Measurements from ENCODE around the gene SPATS2L. TPM values are rescaled to one million over a fixed set of nuclear protein-coding genes. Genes with fewer than 3 reads are reported as not detected.
A peak's percentile ranks its signal among the peaks of the same experiment; 100 is the strongest.

Gene SPATS2L
- polyA plus RNA-seq, 2 of the 4 experiments (the other 2 are of a cell fraction), result 85.2 to 202 TPM

DNA sequence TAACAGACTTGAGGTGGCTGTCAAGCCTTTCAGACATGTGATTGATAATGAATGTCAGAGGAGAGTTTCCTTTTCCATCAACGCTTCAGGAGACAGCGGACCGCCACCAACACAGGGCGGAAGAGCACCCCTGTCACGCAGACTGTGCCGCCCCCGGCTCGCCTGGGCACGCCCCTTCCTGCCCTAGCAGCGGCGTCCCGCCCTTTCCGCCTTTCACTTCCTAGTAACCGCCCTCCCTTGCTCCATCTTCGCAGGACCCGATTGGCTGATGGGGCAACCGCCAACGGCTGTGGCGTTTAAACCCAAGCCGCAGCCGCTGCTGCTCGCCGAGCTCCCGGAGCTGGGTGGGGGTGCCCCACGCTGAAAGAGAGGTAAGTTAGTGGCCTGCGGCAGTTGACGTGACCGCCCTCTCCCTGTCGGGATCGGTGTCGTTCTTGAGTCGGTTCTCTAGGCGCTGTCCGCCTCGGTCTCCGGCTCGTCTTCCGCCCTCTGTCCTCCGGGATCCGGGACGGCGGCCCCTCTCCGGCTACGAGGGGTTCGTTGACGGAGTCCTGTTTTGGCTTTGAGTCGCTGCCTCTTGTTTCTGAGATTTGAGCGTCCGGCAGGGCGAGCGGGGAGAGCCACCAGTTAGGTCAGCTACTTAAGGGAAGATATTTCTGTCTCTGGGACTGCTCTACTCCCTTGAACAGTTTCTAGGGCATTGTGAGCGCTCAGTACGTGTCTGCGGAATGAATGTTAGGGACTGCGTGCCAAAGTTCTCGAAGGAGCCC is 219.6 kb downstream of the SPATS2L start, which contains the start of gene SGO2 (continued):
- no peak for TF ChIP-seq HMGXB4 (CRISPR knock-in tag; IDR thresholded peaks at IDR 0.05; ENCODE audit: borderline replicate concordance)
- no peak for TF ChIP-seq USF2 (IDR thresholded peaks at IDR 0.05)
- no peak for TF ChIP-seq MAFK (IDR thresholded peaks at IDR 0.05; ENCODE audit: partially characterized antibody)
- TF ChIP-seq RFX5 (IDR thresholded peaks at IDR 0.05), result no peak
- TF ChIP-seq GATA3 (IDR thresholded peaks at IDR 0.05; ENCODE audit: borderline replicate concordance), result no peak
- TF ChIP-seq ESRRA (IDR thresholded peaks at IDR 0.05; ENCODE audit: borderline replicate concordance, low read length), result no peak
- peak; percentile 94 for TF ChIP-seq KDM5A (IDR thresholded peaks at IDR 0.05)
- no peak for TF ChIP-seq HOXB13 (CRISPR knock-in tag; IDR thresholded peaks at IDR 0.05; ENCODE audit: low read depth)
- TF ChIP-seq HOXB5 (CRISPR knock-in tag; IDR thresholded peaks at IDR 0.05), result no peak
- TF ChIP-seq CHD2 (IDR thresholded peaks at IDR 0.05; ENCODE audit: low read length, partially characterized antibody), result no peak
- TF ChIP-seq JUNB (IDR thresholded peaks at IDR 0.05), result no peak
- TF ChIP-seq E2F6 (IDR thresholded peaks at IDR 0.05; ENCODE audit: borderline replicate concordance, low read depth), result peak; percentile 72
- no peak for TF ChIP-seq NPAS2 (CRISPR knock-in tag; IDR thresholded peaks at IDR 0.05; ENCODE audit: borderline replicate concordance)
- no peak for TF ChIP-seq ZFP36 (IDR thresholded peaks at IDR 0.05; ENCODE audit: borderline replicate concordance, partially characterized antibody)
- TF ChIP-seq, protein P1, sequence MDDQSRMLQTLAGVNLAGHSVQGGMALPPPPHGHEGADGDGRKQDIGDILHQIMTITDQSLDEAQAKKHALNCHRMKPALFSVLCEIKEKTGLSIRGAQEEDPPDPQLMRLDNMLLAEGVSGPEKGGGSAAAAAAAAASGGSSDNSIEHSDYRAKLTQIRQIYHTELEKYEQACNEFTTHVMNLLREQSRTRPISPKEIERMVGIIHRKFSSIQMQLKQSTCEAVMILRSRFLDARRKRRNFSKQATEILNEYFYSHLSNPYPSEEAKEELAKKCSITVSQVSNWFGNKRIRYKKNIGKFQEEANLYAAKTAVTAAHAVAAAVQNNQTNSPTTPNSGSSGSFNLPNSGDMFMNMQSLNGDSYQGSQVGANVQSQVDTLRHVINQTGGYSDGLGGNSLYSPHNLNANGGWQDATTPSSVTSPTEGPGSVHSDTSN (IDR thresholded peaks at IDR 0.05), result no peak
- TF ChIP-seq RNF2 (IDR thresholded peaks at IDR 0.05; ENCODE audit: borderline replicate concordance, low read depth), result no peak
- no peak for TF ChIP-seq TFCP2L1 (CRISPR knock-in tag; IDR thresholded peaks at IDR 0.05)
- no peak for TF ChIP-seq ZSCAN20 (CRISPR knock-in tag; IDR thresholded peaks at IDR 0.05)
- TF ChIP-seq EHMT2 (IDR thresholded peaks at IDR 0.05; ENCODE audit: low read depth), result no peak
- no peak for TF ChIP-seq HOXA7 (CRISPR knock-in tag; IDR thresholded peaks at IDR 0.05)
- no peak for TF ChIP-seq RCOR1 (IDR thresholded peaks at IDR 0.05; ENCODE audit: low read depth, low read length)
- TF ChIP-seq POLR2AphosphoS2 (conservative IDR thresholded peaks at IDR 0.05; ENCODE audit: low read length), result no peak
- TF ChIP-seq EHF (CRISPR knock-in tag; IDR thresholded peaks at IDR 0.05), result no peak
- no peak for TF ChIP-seq RAD21 (conservative IDR thresholded peaks at IDR 0.05 in 1 of 2, IDR thresholded peaks at IDR 0.05 in 1 of 2)

DNA sequence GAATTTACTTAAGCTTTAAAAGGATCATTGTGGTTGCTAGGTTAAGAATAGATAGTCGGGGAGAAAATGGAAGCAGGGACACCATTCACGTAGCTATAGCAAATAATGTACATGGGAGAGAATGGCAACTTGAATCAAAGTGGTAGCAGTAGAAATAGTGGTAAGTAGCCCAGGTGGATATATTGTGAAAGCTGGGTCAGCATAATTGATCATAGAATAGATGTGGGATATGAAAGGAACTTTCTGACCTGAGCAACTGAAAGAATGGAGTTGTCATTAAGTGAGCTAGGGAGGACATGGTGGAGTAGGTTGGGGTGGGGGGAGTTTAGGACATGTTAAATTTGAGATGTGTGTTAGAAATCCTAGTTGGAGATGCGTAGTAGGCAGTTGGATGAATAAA is 221.7 kb downstream of the SPATS2L start:
- Histone ChIP-seq H3K4me1 (peaks cover 16% of the 10 kb centered on the region; the same call in 2 of the 3 replicates), H3K4me3 (no peak overlapping the region), H3K27ac (no peak overlapping the region), H3K9me3 (no peaks in the 10 kb centered on the region), H3K4me2 (peak overlapping the region; percentile 8; the same call in 1 of the 3 replicates)
- POLR2A ChIA-PET, result no interaction called here
- FAIRE-seq (no peak), ATAC-seq (no peak), DNase-seq (ENCODE audit: low read depth in 1 of 2, low spot score in 1 of 2) (no peak)
- CTCF ChIA-PET, result no interaction called here
- TF ChIP-seq NPAS2 (CRISPR knock-in tag; IDR thresholded peaks at IDR 0.05; ENCODE audit: borderline replicate concordance) (no peak), MAFK (IDR thresholded peaks at IDR 0.05; ENCODE audit: partially characterized antibody) (peak; percentile 49), KDM5A (IDR thresholded peaks at IDR 0.05) (no peak)
- WGBS (ENCODE audit: missing lambda C conversion rate), result 90% methylated on average over 3 of the region's 3 CpGs

Small RNAs within 50 kb of the gene (small RNA-seq; reads per million reads assigned to genes)
- gene RNY4P34, result 0 reads per million in 6 experiments

Other genes starting within 250 kb of the SPATS2L start
- 15.3 and 21.3 TPM in 2 replicates for gene KCTD18, start 203.4 kb downstream of the SPATS2L start, polyA plus RNA-seq (2011; rRNA removed)
- gene KCTD18, start 203.4 kb downstream of the SPATS2L start, polyA plus RNA-seq (2017; fragmentation: RNase III; extraction: RNeasy Plus Mini Kit Qiagen cat#74134 plus additional on column Dnase treatment), result 9.7 to 12.6 TPM (median 12.2 TPM) in 3 replicates
- 14.2 and 26.2 TPM in 2 replicates for gene SGO2, start 219.5 kb downstream of the SPATS2L start, polyA plus RNA-seq (2011; rRNA removed)
- 14.4 to 16.8 TPM (median 15.2 TPM) in 3 replicates for gene SGO2, start 219.5 kb downstream of the SPATS2L start, polyA plus RNA-seq (2017; fragmentation: RNase III; extraction: RNeasy Plus Mini Kit Qiagen cat#74134 plus additional on column Dnase treatment)

All from A549 (cell line).